ENCODE measurements around the gene BGN.

The BGN gene

GRCh38 chrX:153494541-153495361 lies at the start of gene BGN:
Gene BGN (plus strand): TSS chrX:153494980. CDS start chrX:153504632, 9,652 bp downstream.
- DNase-seq (ENCODE audit: low spot score): no peak

GRCh38 chrX:153445106-153445855 lies 49.5 kb upstream of the BGN start:
- DNase-seq (ENCODE audit: low spot score): no peak

- DNase-seq (ENCODE audit: low spot score): no peak
Observed at GRCh38 chrX:153445856-153446635, 48.7 kb upstream of the BGN start, which contains the start of gene TREX2. Gene TREX2 (minus strand): TSS chrX:153446056. CDS start chrX:153445430, 626 bp downstream.

DNA sequence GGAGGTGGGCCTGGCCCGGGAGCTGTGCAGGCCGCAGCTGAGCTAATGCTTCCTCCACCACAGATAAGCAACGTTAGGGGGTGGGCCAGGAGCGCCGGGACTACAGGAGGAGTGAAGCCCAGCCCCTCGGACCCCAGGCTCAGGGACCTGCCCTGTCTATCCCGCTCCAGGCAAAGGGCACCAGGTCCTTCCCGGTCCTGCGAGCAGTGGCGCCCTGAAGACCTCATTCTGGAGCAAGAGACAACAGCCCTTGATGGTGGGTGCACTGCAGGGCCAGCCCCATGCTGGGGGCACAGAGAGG lies 48.2 kb upstream of the BGN start:
- DNase-seq (ENCODE audit: low spot score): no peak

- no peak for DNase-seq (ENCODE audit: low spot score)
Observed at GRCh38 chrX:153446950-153447580, 47.7 kb upstream of the BGN start.

DNA sequence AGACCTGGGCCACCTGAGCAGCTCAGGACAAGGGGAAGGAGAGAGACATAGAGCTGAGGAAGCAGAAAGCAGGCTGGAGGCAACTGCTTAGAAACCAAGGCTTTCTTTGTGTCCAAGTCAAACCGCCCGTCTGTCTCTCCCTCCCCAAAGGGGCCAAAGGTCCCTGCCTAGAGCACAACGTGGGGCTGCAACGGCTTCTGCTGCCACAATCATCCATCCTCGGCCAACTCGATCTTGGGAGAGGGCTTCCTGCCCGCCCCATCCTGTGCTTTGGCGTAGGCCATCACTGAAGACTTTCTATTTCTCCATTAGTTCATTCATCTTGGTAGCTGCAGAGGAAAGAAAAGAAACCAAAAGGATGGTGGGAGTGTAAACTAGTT lies 47.2 kb upstream of the BGN start:
- DNase-seq (ENCODE audit: low spot score): no peak

DNA sequence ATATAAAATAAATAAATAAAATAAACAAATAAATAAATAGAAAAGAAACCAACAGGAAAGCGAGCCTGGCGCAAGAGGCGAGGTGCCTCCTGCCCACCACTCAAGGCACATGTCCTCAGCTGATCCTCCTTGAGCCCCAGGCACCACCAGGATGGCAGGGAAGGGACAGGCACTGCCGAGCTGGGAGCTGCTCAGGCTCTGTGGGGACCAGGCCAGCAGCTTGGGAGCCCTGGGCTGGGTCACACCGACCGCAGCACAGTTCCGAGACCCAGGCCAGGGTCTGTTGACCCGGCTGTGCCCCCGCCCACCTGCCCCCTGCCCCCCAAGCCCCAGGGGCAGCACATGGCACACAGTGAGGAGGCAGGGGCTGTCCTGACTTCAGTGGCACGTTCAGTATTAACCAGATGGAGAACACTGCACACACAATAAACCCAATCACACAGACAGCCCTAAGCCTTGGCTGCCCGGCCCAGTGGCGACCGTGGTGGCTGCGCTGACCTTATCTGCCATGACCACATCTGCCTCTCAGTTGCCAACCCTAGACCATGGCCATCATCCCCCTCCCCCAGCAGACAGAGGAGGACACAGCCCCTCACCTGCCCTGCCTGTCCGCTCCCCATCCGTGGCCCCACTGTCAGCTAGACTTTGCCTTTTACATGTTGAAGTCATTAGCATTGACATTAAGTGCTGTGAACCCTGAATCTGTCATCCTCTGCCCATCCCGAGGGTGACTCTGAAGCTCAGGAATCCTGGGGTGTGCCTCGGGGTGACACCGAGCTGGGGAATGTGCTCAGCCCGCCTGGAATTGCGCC lies 46.0 kb upstream of the BGN start:
- DNase-seq (ENCODE audit: low spot score): no peak

GRCh38 chrX:153449368-153450113 lies 45.2 kb upstream of the BGN start:
- no peak for DNase-seq (ENCODE audit: low spot score)

- no peak for DNase-seq (ENCODE audit: low spot score)
Observed at GRCh38 chrX:153450114-153450948, 44.4 kb upstream of the BGN start.

- DNase-seq (ENCODE audit: low spot score): no peak
Observed at GRCh38 chrX:153450949-153451277, 43.9 kb upstream of the BGN start.

DNA sequence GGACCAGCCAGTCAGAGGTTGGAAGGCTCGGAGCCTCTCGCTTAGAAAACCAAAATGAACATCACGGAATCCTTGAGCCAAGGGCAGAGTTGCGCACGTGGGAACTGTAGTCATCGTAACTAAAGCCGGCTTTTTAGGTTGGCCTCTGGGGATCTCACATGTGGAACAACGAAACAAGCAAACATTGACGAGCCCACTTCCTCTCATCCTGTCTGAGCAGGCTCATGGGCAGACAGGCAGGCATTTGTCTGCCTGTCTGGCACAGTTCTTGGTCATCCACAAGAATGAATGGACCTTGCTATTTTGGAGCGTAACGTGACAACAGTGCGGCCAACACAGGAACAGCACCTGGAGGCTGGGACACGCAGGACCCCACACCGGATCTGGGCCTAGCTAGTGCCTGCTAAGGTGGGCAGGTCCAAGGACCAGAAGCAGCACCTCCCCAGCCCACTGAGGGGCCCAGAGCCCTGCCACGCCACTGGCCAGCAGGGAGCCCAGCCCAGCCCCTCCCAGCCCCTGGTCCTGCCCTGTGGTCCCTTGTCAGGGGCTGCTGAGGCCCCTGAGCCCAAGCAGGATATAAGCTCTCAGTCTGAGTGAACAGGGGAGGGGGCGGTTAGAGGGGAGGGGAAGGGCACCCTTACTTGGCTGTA lies 39.8 kb upstream of the BGN start:
- DNase-seq (ENCODE audit: low spot score): no peak

GRCh38 chrX:153455571-153455970 lies 39.2 kb upstream of the BGN start:
- DNase-seq (ENCODE audit: low spot score): no peak

- DNase-seq (ENCODE audit: low spot score): no peak
Observed at GRCh38 chrX:153456161-153456560, 38.6 kb upstream of the BGN start.

- no peak for DNase-seq (ENCODE audit: low spot score)
Observed at GRCh38 chrX:153456704-153457103, 38.1 kb upstream of the BGN start.

DNA sequence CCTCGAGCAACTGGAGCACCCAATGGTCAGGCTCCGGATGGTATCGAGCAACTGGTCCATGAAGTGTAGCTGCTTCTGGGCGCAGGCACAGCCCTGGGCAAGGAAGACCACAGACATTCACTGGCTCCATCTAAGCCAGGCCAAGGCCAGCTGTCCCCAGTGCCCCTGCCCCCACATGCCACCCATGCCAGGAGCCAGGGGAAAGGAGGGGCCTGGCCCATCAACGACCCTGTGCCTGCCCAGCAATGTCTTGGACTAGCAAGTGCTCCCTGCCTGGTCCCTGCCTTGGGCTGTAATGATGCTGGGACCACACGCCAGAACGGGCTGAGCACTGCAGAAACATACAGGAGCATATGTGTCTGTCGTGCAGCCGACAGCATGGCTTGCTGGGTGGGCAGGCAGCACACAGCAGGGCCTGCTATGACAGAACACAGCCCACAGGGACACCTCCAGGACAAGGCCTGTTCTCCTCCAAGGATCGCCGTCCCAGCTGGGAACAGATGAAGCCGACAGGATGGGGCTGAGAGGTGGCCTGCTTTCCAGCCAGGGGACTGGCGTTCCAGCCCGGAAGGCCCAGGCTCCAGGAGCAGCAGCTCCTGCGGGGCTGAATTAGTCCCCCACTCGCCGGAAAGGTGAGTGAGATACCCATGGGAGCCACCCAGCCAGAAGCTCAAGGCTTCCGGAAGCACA lies 37.5 kb upstream of the BGN start:
- DNase-seq (ENCODE audit: low spot score): no peak

- DNase-seq (ENCODE audit: low spot score): no peak
Observed at GRCh38 chrX:153457827-153458466, 36.8 kb upstream of the BGN start.

DNA sequence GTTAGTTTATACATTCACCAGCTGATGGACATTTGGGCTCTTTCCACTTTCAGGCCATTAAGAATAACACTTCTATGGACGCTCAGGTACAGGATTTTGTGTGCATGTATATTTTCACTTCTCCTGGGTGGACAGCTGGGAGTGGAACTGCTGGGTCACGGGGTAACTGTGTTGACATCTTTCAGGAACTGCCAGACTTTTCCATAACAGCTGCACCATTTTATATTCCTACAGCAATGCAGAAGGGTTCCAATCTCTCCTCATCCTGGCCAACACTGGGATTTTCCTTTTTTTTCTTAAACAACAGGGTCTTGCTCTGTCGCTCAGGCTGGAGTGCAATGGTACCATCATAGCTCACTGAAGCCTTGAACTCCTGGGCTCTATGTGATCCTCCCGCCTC lies 36.3 kb upstream of the BGN start:
- no peak for DNase-seq (ENCODE audit: low spot score)

DNA sequence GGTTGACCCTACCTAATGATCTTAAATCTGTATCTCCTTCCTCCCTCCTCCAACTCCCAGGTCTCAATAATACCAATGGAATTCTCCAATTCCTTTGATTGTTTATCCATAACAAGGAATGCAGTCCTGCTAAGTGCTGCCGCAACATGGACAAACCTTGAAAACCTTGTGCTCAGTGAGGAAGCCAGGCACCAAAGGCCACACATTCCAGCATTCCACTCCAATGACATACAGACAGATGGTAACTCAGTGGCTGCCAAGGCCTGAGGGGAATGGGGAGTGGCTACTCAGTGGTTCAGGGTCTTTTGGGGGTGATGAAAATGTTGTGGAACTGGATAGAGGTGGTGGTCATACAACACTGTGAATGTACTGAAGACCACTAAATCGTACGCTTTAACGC lies 34.8 kb upstream of the BGN start:
- no peak for DNase-seq (ENCODE audit: low spot score)

Data from cerebellar cortex (tissue), 1 donor.